Thoracic aorta (tissue), 2 donors: ENCODE measurements around the gene TAL1. TPM values are rescaled to one million over a fixed set of nuclear protein-coding genes. Genes with fewer than 3 reads are reported as not detected.

ENCODE experiments used
- ATAC-seq: fragments of 150-250 bp; one replicate; pipeline ENCODE4 v1.8.0; 2017; ENCODE audit warnings: low read depth; ENCODE audit not compliant: insufficient number of reproducible peaks, low FRiP score
- DNase-seq: peaks from one replicate; pipeline ENCODE4 v3.0.0-alpha.2; 2020; ENCODE audit warnings: low spot score
- H3K27ac ChIP-seq, 2 donors: fragments of 200-600 bp; sonication (generic); 1 replicate in 1 of 2; 2 replicates in 1 of 2; pipeline ENCODE4 v1.5.1; 2016; ENCODE audit warnings: mild to moderate bottlenecking in 2 of 2, moderate library complexity in 2 of 2
- H3K27me3 ChIP-seq: fragments of 200-600 bp; sonication (generic); replicated peaks from 2 replicates; pipeline ENCODE4 v1.6.0; 2016; ENCODE audit warnings: mild to moderate bottlenecking; ENCODE audit not compliant: insufficient read depth
- H3K36me3 ChIP-seq: fragments of 200-600 bp; sonication (generic); one replicate; pipeline ENCODE4 v1.5.1; 2016
- H3K4me1 ChIP-seq, 2 donors: fragments of 200-600 bp; sonication (generic); 1 replicate in 1 of 2; 2 replicates in 1 of 2; pipeline versions ENCODE4 v1.5.1 to v1.6.0; 2016; ENCODE audit warnings: low read depth in 2 of 2, mild to moderate bottlenecking in 1 of 2; ENCODE audit not compliant: control insufficient read depth in 1 of 2
- H3K4me3 ChIP-seq: fragments of 200-600 bp; sonication (generic); 2 replicates; pipeline ENCODE4 v1.5.1; 2016; ENCODE audit warnings: mild to moderate bottlenecking
- H3K9me3 ChIP-seq: fragments of 200-600 bp; sonication (generic); 2 replicates; pipeline ENCODE4 v1.5.1; 2016
- total RNA-seq, 2 donors: library from RNA; depleted of rRNA; stranded (reverse); fragments of >200 nt; gene quantifications; one replicate each; pipeline versions ENCODE4 v1.1.0 to v1.2.3, GENCODE V29; 2016
- TF ChIP-seq, protein P1 (sequence below): fragments of 200-600 bp; sonication (generic); IDR thresholded peaks from one replicate; pipeline ENCODE4 v1.5.1; 2019; ENCODE audit warnings: antibody characterized with exemption

TAL1 gene
- total RNA-seq, 2 donors from 2014 or later: 2.4 to 3.0 TPM

DNA sequence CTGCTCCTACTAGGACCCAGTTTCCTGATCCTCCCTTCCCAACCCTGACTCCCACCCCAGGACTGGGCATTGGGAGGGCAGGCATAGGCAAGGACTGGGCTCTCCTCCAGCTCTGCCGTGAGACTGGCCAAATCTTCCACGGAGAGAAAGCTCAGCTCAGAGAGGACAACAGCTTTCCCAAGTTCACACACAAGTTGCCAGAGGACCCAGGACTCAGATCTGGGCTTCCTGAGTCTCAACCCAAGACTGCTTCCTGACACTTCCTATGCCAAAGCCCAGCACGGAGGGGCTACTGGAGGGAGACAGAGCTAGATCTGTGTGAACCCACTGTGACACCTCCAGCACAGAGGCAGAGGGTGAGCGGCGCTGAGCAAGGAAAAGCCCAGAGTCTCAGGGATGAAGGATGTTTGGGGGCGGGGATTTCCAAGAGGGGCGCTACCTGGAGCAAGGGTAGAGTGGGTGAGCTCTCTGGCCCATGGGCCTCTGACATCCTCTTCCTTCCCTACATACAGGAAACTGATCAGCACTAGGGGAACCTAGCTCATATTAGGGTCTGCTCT is 49.3 kb downstream of the TAL1 start:
- ATAC-seq (no peak), DNase-seq (no peak)

DNA sequence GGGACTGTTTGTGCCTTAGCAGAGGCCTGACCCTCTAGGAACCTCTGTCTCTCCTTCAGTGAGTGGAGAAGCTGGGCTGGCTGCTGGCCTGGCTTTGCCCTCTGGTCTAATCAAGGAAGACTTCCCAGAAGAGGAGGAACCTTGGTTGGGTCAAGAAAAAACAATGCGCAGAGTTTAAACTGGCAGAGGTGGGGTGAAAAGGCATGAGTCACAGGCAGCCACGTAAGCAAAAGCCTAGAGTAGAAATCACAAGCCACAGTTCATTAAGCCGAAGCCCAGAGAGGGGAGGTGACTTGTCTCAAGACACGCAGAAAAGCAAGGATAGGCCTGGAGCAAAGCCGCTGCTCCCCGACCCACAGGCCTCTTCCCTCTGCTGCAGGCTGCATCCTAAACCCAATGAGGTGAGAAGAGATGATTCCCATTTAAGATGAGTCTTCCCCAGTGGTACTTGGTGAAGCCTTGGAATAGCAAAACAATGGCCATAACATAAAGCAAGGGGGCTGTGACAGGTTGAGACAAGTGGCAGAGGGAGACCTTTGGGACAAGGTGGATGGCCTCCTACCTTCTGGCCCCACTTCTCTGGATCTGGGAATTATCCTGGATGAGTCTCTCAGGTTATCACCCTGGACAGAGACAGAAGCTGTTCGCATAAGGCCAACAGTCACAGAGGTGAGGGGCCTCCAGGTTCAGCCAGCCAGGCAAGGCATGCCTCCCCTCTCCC is 49.9 kb downstream of the TAL1 start:
- H3K36me3 ChIP-seq: no peaks in the 10 kb centered on the region
- peaks cover 10 to 14% of the 10 kb centered on the region in 2 donors for H3K4me1 ChIP-seq
- ATAC-seq (no peak), DNase-seq (no peak)
- H3K4me3 ChIP-seq: no peak overlapping the region
- TF ChIP-seq, protein P1, sequence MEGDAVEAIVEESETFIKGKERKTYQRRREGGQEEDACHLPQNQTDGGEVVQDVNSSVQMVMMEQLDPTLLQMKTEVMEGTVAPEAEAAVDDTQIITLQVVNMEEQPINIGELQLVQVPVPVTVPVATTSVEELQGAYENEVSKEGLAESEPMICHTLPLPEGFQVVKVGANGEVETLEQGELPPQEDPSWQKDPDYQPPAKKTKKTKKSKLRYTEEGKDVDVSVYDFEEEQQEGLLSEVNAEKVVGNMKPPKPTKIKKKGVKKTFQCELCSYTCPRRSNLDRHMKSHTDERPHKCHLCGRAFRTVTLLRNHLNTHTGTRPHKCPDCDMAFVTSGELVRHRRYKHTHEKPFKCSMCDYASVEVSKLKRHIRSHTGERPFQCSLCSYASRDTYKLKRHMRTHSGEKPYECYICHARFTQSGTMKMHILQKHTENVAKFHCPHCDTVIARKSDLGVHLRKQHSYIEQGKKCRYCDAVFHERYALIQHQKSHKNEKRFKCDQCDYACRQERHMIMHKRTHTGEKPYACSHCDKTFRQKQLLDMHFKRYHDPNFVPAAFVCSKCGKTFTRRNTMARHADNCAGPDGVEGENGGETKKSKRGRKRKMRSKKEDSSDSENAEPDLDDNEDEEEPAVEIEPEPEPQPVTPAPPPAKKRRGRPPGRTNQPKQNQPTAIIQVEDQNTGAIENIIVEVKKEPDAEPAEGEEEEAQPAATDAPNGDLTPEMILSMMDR: no peak
- no peaks in the 10 kb centered on the region for H3K27me3 ChIP-seq
- H3K9me3 ChIP-seq: no peaks in the 10 kb centered on the region
- no peak overlapping the region for H3K27ac ChIP-seq

More for the DNA sequence above, 49.3 kb downstream of the TAL1 start:
- no peak overlapping the region for H3K27ac ChIP-seq
- no peak overlapping the region for H3K4me3 ChIP-seq
- no peaks in the 10 kb centered on the region for H3K36me3 ChIP-seq
- H3K27me3 ChIP-seq: no peaks in the 10 kb centered on the region
- no peaks in the 10 kb centered on the region for H3K9me3 ChIP-seq
- TF ChIP-seq, protein P1: no peak
- H3K4me1 ChIP-seq: peaks cover 10 to 14% of the 10 kb centered on the region in 2 donors

DNA sequence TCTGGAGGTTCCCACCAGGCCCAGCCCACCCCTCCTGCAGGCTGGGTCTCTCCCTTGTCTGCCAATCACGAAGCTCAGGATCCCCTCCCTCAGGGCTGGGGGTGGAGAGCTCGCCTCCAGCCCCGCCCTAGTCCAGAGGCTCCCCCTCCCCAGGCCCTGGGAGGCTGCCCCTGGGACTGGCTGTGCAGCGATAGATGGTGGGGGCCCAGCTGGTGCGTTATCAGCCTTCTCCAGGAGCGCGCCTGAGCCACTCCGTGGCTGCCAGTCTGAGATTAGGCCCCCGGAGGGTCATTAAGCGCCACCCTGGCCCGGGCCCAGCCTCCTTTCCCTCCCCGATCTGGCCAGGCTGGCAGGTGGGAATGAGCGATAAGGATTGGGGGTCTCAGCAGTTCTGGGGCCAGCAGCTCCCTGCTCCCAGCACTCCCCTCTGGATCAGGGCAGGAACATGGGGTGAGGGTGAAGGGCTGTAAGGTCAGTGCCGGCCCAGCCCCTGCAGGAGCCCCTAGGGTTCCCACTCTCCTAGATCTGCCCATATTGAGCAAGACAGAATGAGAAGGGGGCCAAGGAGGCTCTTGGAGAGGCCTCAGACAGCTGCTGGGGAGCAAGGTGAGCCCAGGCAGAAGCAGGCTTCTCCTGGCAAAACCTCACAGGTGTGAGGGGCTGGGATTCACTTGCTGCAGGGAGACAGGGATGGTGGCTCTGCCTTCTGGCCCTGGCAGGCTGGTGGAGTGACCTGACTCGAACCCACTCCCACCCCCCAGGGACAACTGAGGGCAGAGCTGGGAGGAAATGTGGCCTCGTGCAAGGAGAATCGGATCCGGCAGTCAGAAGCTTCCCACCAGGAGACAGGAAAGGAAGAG is 50.7 kb downstream of the TAL1 start:
- DNase-seq: no peak
- TF ChIP-seq, protein P1: no peak
- Histone ChIP-seq H3K27me3 (no peaks in the 10 kb centered on the region), H3K4me1 (peaks cover 10 to 14% of the 10 kb centered on the region in 2 donors), H3K36me3 (no peaks in the 10 kb centered on the region), H3K27ac (no peak overlapping the region), H3K4me3 (no peak overlapping the region), H3K9me3 (no peaks in the 10 kb centered on the region)
- no peak for ATAC-seq

DNA sequence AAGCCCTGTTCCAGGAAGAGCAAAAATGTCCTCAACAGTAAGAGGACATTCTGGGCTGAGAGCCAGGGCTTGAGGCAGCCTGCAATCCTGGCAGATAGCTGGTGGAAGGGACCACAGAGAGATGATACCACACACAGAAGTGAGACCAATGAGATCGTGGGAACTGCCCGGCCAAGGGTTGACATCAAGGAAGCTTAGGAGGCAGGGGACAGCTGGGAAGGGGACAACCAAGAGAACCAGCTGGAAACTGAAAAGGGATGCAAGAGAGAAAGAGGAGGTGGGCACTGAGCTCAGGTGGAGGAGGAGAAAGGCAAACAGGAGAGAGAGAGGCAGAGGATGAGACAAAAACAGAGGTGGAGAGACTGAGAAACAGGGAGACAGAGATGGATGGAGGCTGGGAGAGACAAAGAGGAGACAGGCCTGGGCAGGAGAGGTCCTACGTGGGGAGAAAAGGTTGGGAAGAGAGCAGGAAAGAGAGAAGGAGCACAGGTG is 51.4 kb downstream of the TAL1 start:
- H3K27ac ChIP-seq: no peak overlapping the region
- TF ChIP-seq, protein P1: no peak
- H3K9me3 ChIP-seq: no peaks in the 10 kb centered on the region
- ATAC-seq (no peak), DNase-seq (no peak)
- H3K4me1 ChIP-seq: peaks cover 10 to 14% of the 10 kb centered on the region in 2 donors
- no peak overlapping the region for H3K4me3 ChIP-seq
- H3K27me3 ChIP-seq: no peaks in the 10 kb centered on the region
- no peaks in the 10 kb centered on the region for H3K36me3 ChIP-seq
